HFF-Myc (cell line): ENCODE results near the gene CACNA2D3.

Source experiments
- DNase-seq: peaks from one replicate; pipeline ENCODE4 v3.0.0-alpha.2; 2011; ENCODE audit warnings: low read depth; ENCODE audit errors: extremely low read depth
- H3K4me3 ChIP-seq: replicated peaks from 2 replicates; pipeline ENCODE4 v1.5.1; 2011; ENCODE audit warnings: low read depth, mild to moderate bottlenecking, control low read depth, low read length
- TF ChIP-seq, protein P1 (sequence below): IDR thresholded peaks from 2 replicates; pipeline ENCODE4 v1.5.1; 2012; ENCODE audit warnings: mild to moderate bottlenecking, low read depth, low read length, control low read depth; ENCODE audit errors: missing control alignments

CACNA2D3 gene

DNA sequence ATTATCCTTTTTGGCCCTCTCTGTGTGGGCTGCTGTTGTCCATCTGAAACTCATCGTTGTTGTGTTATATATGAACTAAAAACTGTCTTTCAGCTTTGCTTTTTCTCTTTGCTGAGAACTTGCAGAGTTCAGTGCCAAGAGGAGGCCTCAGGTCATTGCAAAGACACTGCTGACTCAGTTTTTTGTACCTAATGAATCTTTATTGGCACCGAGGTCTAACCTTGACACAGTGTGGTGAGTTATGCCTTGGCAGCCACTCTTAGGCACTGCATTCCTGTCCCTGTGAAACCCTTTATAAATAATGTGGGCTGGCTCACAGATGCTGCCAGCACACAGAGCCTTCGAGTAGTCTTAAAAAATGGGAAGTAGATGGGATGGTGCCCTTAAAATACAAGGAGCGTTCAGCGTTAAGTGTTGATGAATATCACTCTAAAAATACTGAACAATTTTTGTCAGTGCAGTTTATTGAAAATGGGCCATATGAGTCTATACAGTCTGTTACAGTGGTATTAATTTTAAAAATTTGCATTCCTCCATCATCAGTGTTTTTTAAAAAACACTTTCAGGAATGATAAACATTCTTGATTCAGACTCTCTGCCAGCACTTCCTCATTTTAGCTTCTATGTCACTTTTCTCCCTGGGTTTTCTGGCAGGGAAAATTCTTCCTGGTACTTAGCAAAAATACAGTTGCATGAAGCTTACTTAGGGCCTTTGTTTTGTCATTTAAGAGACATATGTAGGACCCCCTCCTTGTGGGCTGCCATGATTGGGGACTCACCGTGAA lies 234.1 kb downstream of the CACNA2D3 start:
- no peak for DNase-seq
- H3K4me3 ChIP-seq = no peak overlapping the region
- TF ChIP-seq, protein P1, sequence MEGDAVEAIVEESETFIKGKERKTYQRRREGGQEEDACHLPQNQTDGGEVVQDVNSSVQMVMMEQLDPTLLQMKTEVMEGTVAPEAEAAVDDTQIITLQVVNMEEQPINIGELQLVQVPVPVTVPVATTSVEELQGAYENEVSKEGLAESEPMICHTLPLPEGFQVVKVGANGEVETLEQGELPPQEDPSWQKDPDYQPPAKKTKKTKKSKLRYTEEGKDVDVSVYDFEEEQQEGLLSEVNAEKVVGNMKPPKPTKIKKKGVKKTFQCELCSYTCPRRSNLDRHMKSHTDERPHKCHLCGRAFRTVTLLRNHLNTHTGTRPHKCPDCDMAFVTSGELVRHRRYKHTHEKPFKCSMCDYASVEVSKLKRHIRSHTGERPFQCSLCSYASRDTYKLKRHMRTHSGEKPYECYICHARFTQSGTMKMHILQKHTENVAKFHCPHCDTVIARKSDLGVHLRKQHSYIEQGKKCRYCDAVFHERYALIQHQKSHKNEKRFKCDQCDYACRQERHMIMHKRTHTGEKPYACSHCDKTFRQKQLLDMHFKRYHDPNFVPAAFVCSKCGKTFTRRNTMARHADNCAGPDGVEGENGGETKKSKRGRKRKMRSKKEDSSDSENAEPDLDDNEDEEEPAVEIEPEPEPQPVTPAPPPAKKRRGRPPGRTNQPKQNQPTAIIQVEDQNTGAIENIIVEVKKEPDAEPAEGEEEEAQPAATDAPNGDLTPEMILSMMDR = no peak

GRCh38 chr3:54357301-54357700 lies 234.9 kb downstream of the CACNA2D3 start:
- TF ChIP-seq, protein P1 = no peak
- DNase-seq = no peak
- no peak overlapping the region for H3K4me3 ChIP-seq

GRCh38 chr3:54358316-54358715 lies 236.0 kb downstream of the CACNA2D3 start:
- DNase-seq = no peak
- no peak overlapping the region for H3K4me3 ChIP-seq
- TF ChIP-seq, protein P1 = no peak

DNA sequence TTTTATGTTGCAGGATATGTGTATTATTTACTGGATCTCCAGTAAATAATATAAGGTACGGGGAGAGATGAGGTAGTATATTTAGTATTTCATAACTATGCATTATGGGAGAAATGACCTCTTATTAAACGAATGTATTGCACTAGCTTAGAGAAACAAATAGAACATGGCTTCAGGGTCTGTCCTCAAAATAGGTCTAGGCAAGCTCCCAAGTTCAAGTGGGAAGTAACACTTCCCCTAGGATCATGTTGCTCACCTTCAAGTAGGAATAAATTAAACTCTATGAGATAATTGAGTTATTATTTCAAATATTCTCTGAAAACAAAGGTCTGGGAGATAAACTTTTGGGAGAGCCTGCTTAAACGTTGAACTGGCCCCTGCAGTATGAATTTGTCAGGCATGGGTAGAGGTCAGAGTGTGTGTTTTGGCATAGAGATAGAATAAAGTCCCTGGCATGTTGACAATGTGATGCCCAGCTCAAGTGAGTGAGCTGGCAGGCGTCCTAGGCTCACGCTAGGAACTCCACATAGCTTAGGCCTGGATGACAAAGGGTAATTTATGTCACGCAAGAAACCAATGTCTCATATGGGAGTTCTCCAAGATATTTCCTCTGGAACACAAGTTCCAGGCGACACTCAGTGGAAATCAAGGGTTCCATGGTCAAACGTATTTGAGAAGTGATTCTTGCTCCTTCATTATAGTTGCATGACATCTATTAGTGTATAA lies 236.8 kb downstream of the CACNA2D3 start:
- TF ChIP-seq, protein P1 = no peak
- DNase-seq = no peak
- H3K4me3 ChIP-seq = no peak overlapping the region

- DNase-seq = no peak
- TF ChIP-seq, protein P1 = no peak
- H3K4me3 ChIP-seq = no peak overlapping the region
These were observed 238.0 kb downstream of the CACNA2D3 start for GRCh38 chr3:54360320-54360719.

DNA sequence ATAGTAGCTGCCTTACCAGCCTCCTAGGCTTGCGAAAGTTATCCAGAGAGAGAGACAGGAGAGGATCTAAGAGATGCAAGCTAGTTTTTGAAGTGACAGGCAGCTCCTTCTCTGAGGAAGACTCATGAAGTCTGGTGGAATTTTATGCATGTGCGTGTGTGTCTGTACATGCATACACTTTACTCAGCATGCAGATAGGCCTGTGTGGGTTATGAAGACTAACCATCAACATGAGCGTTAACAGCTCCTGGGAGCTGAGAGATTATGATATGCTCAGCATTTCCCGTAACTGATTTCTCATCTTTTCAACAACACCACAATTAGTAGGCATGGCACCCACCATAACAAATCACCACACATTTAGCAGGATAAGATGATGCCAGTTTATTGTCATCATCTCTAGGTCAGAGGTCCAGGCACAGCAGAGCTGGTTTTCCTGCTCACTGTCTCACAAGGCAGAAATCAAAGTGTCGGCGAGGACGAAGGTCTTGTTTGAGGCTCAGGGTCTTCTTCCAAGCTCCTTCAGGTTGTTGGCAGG lies 239.5 kb downstream of the CACNA2D3 start:
- TF ChIP-seq, protein P1 = no peak

More for the DNA sequence above, 239.5 kb downstream of the CACNA2D3 start:
- H3K4me3 ChIP-seq = no peak overlapping the region
- no peak for DNase-seq
